ENCODE measurements around the gene TSHZ2.

The TSHZ2 gene

DNA sequence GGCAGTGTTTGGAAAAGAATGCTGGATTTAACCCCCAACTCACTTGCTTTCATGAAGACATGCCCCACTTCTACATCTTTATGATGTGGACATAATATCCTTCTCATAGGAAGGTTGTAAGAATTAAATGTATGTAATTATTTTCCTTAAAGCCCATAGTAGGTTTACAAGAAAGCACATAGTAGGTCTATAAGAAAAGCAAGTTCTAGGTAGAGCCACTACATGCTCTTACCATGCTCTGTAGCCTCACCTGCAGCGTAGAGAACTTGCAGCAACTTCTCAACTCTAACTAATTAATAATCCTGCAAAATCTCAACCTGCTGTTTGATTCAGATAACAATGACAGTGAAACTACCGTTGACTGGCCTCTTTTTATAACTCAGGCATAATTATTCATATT is 288.4 kb downstream of the TSHZ2 start:
- DNase-seq, result no peak
- Histone ChIP-seq H3K4me1 (no peaks in the 10 kb centered on the region), H3K4me3 (ENCODE audit: low read depth, low read length) (no peak overlapping the region), H3K9me3 (no peaks in the 10 kb centered on the region), H3K27me3 (no peaks in the 10 kb centered on the region), H3K36me3 (no peaks in the 10 kb centered on the region)
- TF ChIP-seq, protein P1, sequence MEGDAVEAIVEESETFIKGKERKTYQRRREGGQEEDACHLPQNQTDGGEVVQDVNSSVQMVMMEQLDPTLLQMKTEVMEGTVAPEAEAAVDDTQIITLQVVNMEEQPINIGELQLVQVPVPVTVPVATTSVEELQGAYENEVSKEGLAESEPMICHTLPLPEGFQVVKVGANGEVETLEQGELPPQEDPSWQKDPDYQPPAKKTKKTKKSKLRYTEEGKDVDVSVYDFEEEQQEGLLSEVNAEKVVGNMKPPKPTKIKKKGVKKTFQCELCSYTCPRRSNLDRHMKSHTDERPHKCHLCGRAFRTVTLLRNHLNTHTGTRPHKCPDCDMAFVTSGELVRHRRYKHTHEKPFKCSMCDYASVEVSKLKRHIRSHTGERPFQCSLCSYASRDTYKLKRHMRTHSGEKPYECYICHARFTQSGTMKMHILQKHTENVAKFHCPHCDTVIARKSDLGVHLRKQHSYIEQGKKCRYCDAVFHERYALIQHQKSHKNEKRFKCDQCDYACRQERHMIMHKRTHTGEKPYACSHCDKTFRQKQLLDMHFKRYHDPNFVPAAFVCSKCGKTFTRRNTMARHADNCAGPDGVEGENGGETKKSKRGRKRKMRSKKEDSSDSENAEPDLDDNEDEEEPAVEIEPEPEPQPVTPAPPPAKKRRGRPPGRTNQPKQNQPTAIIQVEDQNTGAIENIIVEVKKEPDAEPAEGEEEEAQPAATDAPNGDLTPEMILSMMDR (IDR thresholded peaks at IDR 0.05; ENCODE audit: low read depth, low read length), result no peak

DNA sequence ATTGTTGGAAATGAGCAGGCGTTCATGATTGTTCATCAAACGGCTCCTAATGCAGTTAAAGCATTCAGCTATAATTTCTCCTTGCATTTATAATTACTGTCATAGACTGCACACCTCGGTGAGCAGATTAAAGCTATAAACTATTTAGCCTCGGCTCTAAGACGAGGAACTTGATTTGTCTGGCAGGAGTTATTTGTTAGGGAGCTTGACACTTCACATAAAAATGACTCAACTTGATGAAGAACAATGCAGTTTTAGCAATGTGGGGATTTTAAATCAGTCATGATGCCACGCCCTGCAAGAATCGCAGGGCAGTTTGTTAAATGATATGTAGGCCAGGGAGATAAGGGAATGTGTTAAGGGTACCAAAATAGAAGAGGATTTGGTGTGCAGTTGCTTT is 290.2 kb downstream of the TSHZ2 start:
- DNase-seq, result no peak
- Histone ChIP-seq H3K4me3 (ENCODE audit: low read depth, low read length) (no peak overlapping the region), H3K27me3 (no peaks in the 10 kb centered on the region), H3K9me3 (no peaks in the 10 kb centered on the region), H3K36me3 (no peaks in the 10 kb centered on the region), H3K4me1 (no peaks in the 10 kb centered on the region)
- TF ChIP-seq, protein P1 (IDR thresholded peaks at IDR 0.05; ENCODE audit: low read depth, low read length), result no peak

DNA sequence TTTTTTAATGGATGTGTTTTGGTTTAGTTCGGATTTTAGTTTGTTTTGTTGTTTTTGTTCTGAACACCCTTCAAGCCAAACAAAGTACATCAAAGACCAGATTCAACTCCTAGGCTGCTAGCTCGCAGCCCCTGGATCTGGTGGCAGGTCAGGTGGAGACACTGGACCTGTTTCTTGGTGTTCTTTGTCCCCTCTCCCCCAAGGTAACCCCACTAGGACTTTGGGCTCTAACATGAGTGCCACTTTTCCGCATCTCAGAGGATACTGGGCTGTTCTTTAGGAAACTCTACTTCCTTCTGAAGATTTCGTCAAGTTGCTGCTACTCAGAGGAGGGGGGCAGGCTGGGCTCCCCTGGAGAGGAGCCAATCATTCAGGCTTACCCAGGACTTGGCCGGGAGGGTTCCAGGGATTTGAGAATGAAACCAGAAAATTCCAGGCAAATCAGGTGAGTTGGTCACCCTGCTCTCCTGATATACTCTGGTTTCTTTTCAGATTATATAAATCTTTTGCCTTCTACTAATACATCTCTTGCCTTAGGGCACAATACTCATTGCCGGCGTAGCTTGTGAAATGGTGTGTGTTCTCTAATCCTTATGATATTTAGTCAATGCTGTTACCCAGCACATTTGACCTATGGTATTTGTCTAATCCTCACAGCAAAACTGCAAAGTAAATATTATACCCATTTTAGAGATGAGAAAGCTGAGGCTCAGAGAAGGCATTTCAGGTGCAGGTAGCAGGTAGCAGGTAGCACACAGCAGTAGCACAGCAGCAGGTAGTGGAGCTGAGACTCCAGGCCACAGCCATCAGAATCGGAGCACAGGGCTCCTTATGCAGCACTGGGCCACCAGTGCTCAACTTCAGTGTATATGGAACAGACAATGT is 291.6 kb downstream of the TSHZ2 start:
- DNase-seq, result no peak
- TF ChIP-seq, protein P1 (IDR thresholded peaks at IDR 0.05; ENCODE audit: low read depth, low read length), result no peak
- no peaks in the 10 kb centered on the region for H3K36me3 ChIP-seq
- no peaks in the 10 kb centered on the region for H3K27me3 ChIP-seq
- H3K9me3 ChIP-seq, result no peaks in the 10 kb centered on the region
- no peaks in the 10 kb centered on the region for H3K4me1 ChIP-seq
- no peak overlapping the region for H3K4me3 ChIP-seq (ENCODE audit: low read depth, low read length)

DNA sequence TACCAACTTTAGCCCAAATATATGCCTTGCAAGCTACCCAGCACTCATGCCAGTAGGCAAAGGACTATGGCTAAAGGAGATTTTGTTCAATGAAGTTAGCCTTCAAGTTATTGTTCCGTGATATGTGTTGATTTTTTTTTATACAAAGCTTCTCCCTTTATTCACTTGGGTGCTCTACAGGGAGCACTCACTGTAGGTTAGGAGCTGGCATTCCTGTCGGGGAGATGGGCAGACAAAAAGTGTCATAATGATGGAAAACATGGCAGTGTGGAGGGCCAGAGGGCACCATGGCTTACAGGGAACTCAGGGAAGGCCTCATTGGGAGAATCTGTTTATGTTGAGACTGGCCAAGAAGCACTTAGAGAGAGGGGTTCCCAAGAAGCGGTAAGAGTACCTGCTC is 292.4 kb downstream of the TSHZ2 start:
- H3K36me3 ChIP-seq, result no peaks in the 10 kb centered on the region
- H3K27me3 ChIP-seq, result no peaks in the 10 kb centered on the region
- no peaks in the 10 kb centered on the region for H3K4me1 ChIP-seq
- H3K4me3 ChIP-seq (ENCODE audit: low read depth, low read length), result no peak overlapping the region
- H3K9me3 ChIP-seq, result no peaks in the 10 kb centered on the region
- DNase-seq, result no peak
- TF ChIP-seq, protein P1 (IDR thresholded peaks at IDR 0.05; ENCODE audit: low read depth, low read length), result no peak

DNA sequence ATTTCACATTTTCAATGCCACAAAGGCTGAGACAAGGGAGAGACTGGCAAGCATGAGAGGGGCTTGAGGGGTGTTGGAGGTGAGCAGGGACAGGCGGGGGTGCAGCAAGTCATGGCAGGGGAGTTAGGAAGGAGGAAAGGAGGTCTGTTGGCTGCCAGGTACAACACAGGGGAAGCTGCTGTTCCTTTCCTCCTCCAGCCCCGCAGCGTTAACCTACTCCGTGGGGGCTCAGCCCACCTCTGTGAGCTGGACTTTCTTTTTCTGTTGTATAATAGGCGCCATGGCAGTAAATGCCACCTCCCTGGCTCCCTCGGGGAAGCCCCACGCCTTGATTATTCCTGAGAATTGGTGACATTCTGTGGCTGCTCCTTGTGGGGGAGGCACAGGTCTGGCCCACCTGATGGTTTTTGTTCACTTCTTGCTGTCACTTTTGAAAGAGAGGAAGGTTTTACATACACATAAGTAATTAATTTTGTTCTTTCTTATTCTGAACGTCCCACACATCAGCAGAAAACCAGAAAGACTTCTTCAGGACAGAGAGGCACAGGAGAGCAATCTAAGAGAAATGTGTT is 293.2 kb downstream of the TSHZ2 start:
- Histone ChIP-seq H3K27me3 (no peaks in the 10 kb centered on the region), H3K36me3 (no peaks in the 10 kb centered on the region), H3K4me1 (no peaks in the 10 kb centered on the region), H3K4me3 (ENCODE audit: low read depth, low read length) (no peak overlapping the region), H3K9me3 (no peaks in the 10 kb centered on the region)
- DNase-seq, result no peak
- TF ChIP-seq, protein P1 (IDR thresholded peaks at IDR 0.05; ENCODE audit: low read depth, low read length), result no peak

DNA sequence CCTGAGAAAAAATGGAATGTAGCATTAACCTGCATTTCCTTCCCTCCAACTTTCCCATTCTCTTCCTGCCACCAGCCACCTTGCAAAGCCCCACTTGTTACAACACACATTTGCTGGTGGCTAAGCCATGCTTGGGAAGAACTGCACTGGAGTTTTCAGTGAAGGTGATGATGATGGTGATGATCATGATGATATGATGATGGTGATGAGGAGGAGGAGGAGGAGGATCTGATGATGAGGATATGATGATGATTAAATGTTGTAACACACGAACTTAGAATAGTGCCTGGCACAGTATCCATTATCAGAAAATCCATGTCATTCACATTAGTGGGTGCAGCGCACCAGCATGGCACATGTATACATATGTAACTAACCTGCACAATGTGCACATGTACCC is 297.2 kb downstream of the TSHZ2 start:
- DNase-seq, result no peak
- H3K27me3 ChIP-seq, result no peaks in the 10 kb centered on the region

More for the DNA sequence above, 297.2 kb downstream of the TSHZ2 start:
- Histone ChIP-seq H3K36me3 (no peaks in the 10 kb centered on the region), H3K4me1 (no peaks in the 10 kb centered on the region), H3K4me3 (ENCODE audit: low read depth, low read length) (no peak overlapping the region), H3K9me3 (no peaks in the 10 kb centered on the region)
- TF ChIP-seq, protein P1 (IDR thresholded peaks at IDR 0.05; ENCODE audit: low read depth, low read length), result no peak
